CD1c-positive myeloid dendritic cell (primary cell): ENCODE results near the gene DBI.
"Not testable (repeated sequence)": the region's sequence is repeated elsewhere in the genome, so short reads cannot be mapped to it uniquely, and the experiment has no call there.

Experiments
- DNase-seq: peaks from one replicate; pipeline ENCODE4 v3.0.0-alpha.2; 2016; ENCODE audit errors: extremely low spot score

The DBI gene

DNA sequence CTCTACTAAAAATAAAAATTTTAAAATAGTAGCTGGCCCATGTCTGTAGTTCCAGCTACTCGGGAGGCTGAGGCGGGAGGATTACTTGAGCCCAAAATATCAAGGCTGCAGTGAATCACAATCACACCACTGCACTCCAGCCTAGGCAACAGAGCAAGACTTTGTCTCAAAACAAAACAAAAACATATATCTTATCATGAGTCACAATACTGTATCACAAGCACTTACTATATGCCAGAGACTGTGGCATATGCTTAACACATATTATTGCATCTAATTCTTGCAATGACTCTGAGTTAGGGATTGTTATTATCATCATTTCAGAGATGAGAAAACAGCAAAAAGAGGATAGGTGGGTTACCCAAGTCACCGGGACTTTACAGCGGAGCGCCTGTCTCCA lies 35.3 kb downstream of the DBI start:
- DNase-seq = no peak

DNA sequence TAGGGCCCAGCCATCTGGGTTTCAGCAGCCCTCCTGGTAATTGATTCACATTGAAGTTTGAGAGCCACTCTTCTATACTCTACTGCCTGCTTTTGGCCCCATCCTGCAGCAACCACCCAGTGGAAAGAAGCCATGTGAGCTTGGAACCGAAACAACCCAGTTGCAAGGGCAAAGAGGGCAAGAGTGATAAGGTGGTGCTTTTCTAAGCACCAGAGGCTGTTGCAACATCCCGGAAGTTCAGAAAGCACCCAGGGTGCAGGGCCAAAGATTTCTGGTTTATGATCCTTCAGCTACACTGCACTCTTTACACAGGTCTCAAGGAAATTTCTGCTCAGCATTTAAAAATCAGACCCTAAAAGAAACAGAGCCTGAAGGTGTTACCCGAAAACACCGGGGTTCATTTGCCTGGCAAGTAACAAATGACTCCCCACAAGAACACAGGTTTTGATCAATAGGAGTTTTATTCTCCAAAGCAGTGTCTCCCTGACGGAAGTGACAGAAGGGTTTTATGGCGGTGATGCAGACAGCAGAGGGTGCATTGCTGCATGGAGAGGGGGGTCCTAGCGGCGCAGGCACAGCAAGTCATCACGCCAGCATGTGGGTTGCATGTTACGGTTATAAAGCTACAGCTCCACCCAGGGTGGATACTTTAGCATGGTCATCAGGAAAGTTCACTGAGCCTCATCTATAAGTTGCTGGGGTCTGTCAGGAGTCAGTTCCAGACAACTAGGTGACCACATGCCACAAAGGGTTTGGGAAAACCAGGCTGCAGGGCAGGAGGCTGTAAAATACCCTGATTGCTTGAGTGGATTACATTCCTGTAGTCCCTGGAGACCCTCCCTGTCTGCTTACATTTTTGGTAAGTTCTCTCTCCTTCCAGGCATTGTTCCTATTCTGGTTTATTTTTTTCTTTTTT lies 36.1 kb downstream of the DBI start:
- DNase-seq = no peak

DNA sequence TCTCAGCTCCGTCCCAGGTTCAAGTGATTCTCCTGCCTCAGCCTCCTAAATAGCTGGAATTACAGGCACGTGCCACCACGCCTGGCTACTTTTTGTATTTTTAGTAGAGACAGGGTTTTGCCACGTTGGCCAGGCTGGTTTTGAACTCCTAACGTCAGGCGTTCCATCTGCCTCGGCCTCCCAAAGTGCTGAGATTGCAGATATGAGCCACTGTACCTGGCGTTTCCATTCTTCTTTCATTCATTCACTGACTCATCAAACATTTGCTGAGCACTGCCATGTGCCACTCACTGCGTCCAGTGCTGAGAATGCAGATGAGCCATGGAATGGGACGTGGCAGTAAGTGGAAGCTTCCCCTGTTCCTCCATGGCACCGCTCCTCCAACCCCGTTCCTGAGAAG lies 36.8 kb downstream of the DBI start:
- DNase-seq = not testable (repeated sequence)

- no peak for DNase-seq
These were observed 38.4 kb downstream of the DBI start for GRCh38 chr2:119405151-119405550.

DNA sequence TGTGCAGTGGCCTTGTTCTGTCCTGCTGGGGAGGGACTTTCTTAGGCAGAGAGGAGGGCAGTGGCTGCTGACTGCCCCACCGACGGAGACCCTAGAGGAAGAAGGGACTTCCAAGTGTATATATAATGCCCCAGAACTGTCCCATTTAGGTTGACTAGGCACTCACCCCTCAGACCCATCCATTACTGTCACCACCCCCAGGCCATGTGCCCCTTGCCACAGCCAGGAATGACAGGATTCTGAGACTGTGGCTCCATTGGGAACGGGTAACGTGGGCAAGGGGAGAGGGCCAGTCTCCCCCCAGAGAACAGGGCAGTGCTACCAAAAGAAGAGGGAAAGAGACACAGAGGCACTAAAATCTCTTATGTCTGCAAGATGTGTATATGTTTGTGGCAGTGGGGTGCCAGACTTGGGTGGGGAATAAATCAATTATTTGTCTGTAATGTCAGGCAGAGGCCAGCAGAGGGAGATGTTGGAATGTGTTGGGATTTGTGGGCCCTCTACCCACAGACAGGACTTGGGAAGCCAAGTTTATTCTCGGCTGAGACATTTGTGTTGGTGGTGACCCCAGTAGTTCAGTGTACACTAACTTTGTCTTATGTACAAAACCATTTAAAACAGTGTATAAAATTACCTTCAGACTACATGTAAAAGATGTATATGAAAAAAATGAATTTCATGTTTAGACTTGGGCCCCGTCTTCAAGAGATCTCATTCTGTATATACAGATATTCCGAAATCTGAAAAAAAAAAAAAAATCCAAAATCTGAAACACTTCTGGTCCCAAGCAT lies 40.8 kb downstream of the DBI start:
- DNase-seq = peak; percentile 72

DNA sequence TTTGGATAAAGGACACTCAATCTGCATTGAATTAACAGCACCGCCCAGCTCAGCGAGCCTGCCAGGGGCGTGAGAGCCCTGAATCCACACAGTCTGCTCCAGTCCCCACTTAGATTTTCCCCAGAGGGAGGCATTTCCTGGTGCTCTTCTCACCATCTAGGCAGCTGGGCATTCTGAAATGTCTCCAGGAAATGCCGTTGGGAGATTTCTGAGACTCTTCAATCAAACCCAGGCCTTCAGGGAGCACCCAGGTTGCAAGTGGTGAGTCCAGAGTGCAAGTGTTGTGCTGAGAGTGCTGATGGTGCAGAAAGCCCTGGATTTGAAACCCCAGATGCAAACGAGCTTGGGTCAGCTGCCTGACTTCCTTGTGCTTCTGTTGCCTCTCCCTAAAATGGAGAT lies 41.4 kb downstream of the DBI start:
- no peak for DNase-seq

DNA sequence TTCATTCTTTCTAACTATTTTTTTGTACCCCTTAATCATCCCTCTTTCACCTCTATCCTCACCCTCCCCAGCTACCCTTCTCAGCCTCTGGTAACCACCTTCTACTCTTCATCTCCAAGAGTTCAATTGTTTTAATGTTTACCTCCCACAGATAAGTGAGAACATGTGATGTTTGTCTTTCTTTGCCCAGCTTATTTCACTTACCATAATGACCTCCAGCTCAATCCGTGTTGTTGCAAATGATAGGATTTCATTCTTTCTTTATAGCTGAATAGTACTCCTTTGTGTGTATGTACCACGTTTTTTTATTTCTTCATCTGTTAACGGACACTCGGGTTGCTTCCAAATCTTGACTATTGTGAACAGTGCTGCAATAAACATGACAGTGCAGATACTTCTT lies 42.7 kb downstream of the DBI start:
- DNase-seq = no peak

GRCh38 chr2:119414894-119415293 lies 48.1 kb downstream of the DBI start:
- no peak for DNase-seq

GRCh38 chr2:119415630-119416029 lies 48.9 kb downstream of the DBI start:
- no peak for DNase-seq

DNA sequence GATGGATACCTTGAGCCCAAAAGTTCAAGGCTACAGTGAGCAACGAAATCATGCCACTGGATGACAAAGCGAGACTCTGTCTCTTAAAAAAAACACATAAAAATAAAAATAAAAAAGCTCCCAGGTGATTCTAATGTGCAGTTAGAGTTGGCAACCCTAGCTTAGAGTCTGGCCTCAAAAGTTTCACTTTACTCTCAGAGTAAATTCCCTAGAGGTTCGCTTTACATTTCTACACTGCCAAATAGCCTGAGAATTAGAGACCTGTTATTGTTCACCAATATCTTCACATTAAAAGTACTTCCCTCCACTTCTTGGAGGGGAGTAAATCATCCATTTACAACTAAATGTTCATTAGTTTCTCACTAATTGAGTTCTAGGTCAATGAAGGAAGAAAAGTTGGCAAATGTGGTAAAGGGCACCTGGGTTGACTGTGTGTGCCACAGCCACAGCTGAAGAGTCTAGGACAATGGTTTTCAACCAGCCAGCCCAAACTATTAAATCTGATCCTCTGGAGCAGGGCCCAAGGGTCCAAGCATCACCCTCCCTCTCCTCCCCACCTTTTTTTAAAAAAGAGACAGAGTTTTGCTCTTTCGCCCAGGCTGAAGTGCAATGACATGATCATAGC lies 49.6 kb downstream of the DBI start:
- no peak for DNase-seq

GRCh38 chr2:119417908-119418307 lies 51.1 kb downstream of the DBI start:
- DNase-seq = no peak

GRCh38 chr2:119419065-119419464 lies 52.3 kb downstream of the DBI start:
- no peak for DNase-seq

- no peak for DNase-seq
These were observed 53.2 kb downstream of the DBI start for GRCh38 chr2:119419803-119420508.

GRCh38 chr2:119421304-119421703 lies 54.5 kb downstream of the DBI start:
- no peak for DNase-seq

- DNase-seq = no peak
These were observed 55.0 kb downstream of the DBI start for GRCh38 chr2:119421741-119422140.
